Measurements from ENCODE around the gene ADAMTS8. TPM values are rescaled to one million over a fixed set of nuclear protein-coding genes. Genes with fewer than 3 reads are reported as not detected.

ADAMTS8 gene
- total RNA-seq, 3 donors from 2014 or later (not counting 1 experiment from before 2014, with no cell fraction given) = not detected

DNA sequence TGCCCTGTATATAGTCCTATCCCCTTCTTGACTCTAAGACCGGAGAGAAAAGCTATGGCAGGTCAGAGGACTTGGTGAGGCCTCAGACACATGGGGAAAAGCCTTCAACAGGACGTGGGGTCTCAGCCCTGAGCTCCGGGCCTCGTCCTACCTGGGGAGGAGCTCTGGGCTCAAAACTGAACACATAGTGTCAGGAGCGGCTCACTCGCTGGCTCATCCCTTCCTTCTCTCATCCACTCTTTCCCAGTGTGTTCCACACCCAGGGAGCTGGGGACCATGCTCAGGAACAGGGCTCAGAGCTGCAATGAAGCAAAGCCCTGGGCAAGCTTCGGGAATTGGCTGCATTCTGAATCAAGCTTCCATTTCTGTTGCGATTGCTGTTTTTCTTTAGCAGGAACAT, 34.5 kb upstream of the ADAMTS8 start:
- DNase-seq = no peak
- no peak overlapping the region for H3K27ac ChIP-seq (ENCODE audit: low read length)
- H3K9me3 ChIP-seq (ENCODE audit: control insufficient read depth, insufficient read depth, low read length) = no peaks in the 10 kb centered on the region
- TF ChIP-seq, protein P1, sequence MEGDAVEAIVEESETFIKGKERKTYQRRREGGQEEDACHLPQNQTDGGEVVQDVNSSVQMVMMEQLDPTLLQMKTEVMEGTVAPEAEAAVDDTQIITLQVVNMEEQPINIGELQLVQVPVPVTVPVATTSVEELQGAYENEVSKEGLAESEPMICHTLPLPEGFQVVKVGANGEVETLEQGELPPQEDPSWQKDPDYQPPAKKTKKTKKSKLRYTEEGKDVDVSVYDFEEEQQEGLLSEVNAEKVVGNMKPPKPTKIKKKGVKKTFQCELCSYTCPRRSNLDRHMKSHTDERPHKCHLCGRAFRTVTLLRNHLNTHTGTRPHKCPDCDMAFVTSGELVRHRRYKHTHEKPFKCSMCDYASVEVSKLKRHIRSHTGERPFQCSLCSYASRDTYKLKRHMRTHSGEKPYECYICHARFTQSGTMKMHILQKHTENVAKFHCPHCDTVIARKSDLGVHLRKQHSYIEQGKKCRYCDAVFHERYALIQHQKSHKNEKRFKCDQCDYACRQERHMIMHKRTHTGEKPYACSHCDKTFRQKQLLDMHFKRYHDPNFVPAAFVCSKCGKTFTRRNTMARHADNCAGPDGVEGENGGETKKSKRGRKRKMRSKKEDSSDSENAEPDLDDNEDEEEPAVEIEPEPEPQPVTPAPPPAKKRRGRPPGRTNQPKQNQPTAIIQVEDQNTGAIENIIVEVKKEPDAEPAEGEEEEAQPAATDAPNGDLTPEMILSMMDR (IDR thresholded peaks at IDR 0.05) = no peak
- 84% methylated on average over 8 of the region's 8 CpGs for WGBS (ENCODE audit: insufficient coverage)
- intact Hi-C loops (cut with micrococcal nuclease) = no loop called here
- Mint-ChIP-seq H3K36me3 (no peaks in the 10 kb centered on the region), H3K27ac (no peak overlapping the region), H3K4me1 (no peaks in the 10 kb centered on the region), H3K27me3 (ENCODE audit: low read depth in 2 of 2) (peaks cover 0 to 6% of the 10 kb centered on the region in 2 donors), H3K9me3 (no peaks in the 10 kb centered on the region), H3K4me3 (no peak overlapping the region)
- H3K4me3 ChIP-seq (ENCODE audit: low read length) = no peak overlapping the region
- ATAC-seq = no peak
- H3K4me1 ChIP-seq (ENCODE audit: control insufficient read depth, insufficient read depth, low read length) = no peaks in the 10 kb centered on the region
- H3K36me3 ChIP-seq (ENCODE audit: control insufficient read depth, insufficient read depth, low read length) = no peaks in the 10 kb centered on the region
- H3K27me3 ChIP-seq (ENCODE audit: control insufficient read depth, insufficient read depth, low read length) = no peaks in the 10 kb centered on the region

DNA sequence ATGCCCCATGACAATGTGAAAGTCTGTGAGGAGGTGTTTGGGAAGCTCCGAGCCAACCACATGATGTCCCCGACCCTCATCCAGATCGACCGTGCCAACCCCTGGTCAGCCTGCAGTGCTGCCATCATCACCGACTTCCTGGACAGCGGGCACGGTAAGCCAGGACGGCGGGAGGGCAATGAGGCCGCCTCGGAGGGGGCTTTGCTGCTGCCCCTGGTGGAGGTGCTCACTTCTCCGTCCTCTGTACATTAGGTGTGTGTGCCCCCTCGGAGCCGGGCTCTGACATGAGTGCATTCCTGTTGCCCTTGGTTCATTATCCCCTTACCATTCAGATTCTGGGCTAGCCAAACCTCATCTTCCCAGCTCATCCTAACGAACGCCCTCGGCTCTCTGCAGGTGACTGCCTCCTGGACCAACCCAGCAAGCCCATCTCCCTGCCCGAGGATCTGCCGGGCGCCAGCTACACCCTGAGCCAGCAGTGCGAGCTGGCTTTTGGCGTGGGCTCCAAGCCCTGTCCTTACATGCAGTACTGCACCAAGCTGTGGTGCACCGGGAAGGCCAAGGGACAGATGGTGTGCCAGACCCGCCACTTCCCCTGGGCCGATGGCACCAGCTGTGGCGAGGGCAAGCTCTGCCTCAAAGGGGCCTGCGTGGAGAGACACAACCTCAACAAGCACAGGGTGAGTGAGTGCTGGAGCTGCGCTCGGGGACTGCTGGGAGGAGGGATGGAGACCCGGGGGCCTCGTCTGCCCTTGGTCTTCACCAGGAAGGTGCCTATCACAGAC, 33.9 kb upstream of the ADAMTS8 start:
- DNase-seq = no peak
- Histone ChIP-seq H3K4me1 (ENCODE audit: control insufficient read depth, insufficient read depth, low read length) (no peaks in the 10 kb centered on the region), H3K27me3 (ENCODE audit: control insufficient read depth, insufficient read depth, low read length) (no peaks in the 10 kb centered on the region), H3K27ac (ENCODE audit: low read length) (no peak overlapping the region), H3K36me3 (ENCODE audit: control insufficient read depth, insufficient read depth, low read length) (no peaks in the 10 kb centered on the region), H3K4me3 (ENCODE audit: low read length) (no peak overlapping the region), H3K9me3 (ENCODE audit: control insufficient read depth, insufficient read depth, low read length) (no peaks in the 10 kb centered on the region)
- intact Hi-C loops (cut with micrococcal nuclease) = no loop called here
- Mint-ChIP-seq H3K27me3 (ENCODE audit: low read depth in 2 of 2) (peaks cover 0 to 6% of the 10 kb centered on the region in 2 donors), H3K4me3 (no peak overlapping the region), H3K9me3 (no peaks in the 10 kb centered on the region), H3K4me1 (no peaks in the 10 kb centered on the region), H3K36me3 (no peaks in the 10 kb centered on the region), H3K27ac (no peak overlapping the region)
- ATAC-seq = no peak
- TF ChIP-seq, protein P1 (IDR thresholded peaks at IDR 0.05) = no peak
- 89% methylated on average over 31 of the region's 31 CpGs for WGBS (ENCODE audit: insufficient coverage)

DNA sequence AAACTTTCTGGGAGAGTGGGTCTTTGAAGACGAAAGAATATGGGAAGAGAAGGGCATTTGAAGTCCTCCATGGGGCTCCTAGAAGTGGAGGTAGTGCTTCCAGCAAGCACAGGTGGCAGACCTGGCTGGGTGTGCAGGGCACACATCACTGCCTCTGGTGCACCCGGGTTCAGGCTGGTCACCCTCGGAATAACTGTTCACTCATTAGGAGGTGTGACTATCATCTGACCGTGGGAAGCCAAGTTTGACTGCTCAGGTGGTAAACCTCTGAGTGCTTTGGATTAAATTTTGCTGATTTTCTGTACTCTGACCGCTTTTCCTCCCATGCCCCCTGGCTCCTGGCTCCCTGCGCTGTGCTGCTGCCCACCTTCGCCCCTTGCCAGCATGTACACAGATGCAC, 31.1 kb upstream of the ADAMTS8 start:
- 86% methylated on average over 7 of the region's 7 CpGs for WGBS (ENCODE audit: insufficient coverage)
- Histone ChIP-seq H3K27me3 (ENCODE audit: control insufficient read depth, insufficient read depth, low read length) (no peaks in the 10 kb centered on the region), H3K27ac (ENCODE audit: low read length) (no peak overlapping the region), H3K4me1 (ENCODE audit: control insufficient read depth, insufficient read depth, low read length) (no peaks in the 10 kb centered on the region), H3K4me3 (ENCODE audit: low read length) (no peak overlapping the region), H3K9me3 (ENCODE audit: control insufficient read depth, insufficient read depth, low read length) (no peaks in the 10 kb centered on the region), H3K36me3 (ENCODE audit: control insufficient read depth, insufficient read depth, low read length) (no peaks in the 10 kb centered on the region)
- TF ChIP-seq, protein P1 (IDR thresholded peaks at IDR 0.05) = no peak
- intact Hi-C loops (cut with micrococcal nuclease) = no loop called here
- Mint-ChIP-seq H3K9me3 (no peaks in the 10 kb centered on the region), H3K4me1 (no peaks in the 10 kb centered on the region), H3K27me3 (ENCODE audit: low read depth in 2 of 2) (peaks cover 8 to 17% of the 10 kb centered on the region in 2 donors), H3K36me3 (no peaks in the 10 kb centered on the region), H3K4me3 (no peak overlapping the region), H3K27ac (no peak overlapping the region)
- DNase-seq (no peak), ATAC-seq (no peak)

DNA sequence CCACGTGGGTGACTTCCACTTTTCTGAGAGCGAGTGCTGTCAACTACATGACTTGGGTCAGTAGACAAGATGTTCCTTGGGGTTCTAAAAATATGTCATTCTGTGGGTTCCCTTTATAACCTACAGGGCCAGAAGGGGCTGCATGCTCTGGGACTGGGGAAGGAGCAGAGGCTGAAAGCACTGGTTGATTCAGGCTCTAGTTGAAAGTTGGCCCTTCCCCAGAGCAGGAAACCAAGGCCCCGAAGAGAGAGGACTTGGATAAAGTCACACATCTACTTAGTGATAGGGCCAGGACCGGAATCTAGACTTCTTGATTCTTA, 30.0 kb upstream of the ADAMTS8 start:
- Histone ChIP-seq H3K36me3 (ENCODE audit: control insufficient read depth, insufficient read depth, low read length) (no peaks in the 10 kb centered on the region), H3K9me3 (ENCODE audit: control insufficient read depth, insufficient read depth, low read length) (no peaks in the 10 kb centered on the region), H3K4me1 (ENCODE audit: control insufficient read depth, insufficient read depth, low read length) (no peaks in the 10 kb centered on the region), H3K27ac (ENCODE audit: low read length) (no peak overlapping the region), H3K27me3 (ENCODE audit: control insufficient read depth, insufficient read depth, low read length) (no peaks in the 10 kb centered on the region), H3K4me3 (ENCODE audit: low read length) (no peak overlapping the region)
- no peak for ATAC-seq
- WGBS (ENCODE audit: insufficient coverage) = 60% methylated on average over 4 of the region's 4 CpGs
- no peak overlapping the region for H3K27ac Mint-ChIP-seq
- H3K36me3 Mint-ChIP-seq = no peaks in the 10 kb centered on the region
- no peak overlapping the region for H3K4me3 Mint-ChIP-seq
- H3K9me3 Mint-ChIP-seq = no peaks in the 10 kb centered on the region
- no peak for DNase-seq
- intact Hi-C loops (cut with micrococcal nuclease) = no loop called here
- H3K4me1 Mint-ChIP-seq = no peaks in the 10 kb centered on the region
- peaks cover 9 to 26% of the 10 kb centered on the region in 2 donors for H3K27me3 Mint-ChIP-seq (ENCODE audit: low read depth in 2 of 2)
- TF ChIP-seq, protein P1 (IDR thresholded peaks at IDR 0.05) = no peak

All from natural killer cell (primary cell).